MV-4-11 (cell line): ENCODE measurements around the gene C4orf33.

ENCODE experiments used
- DNase-seq: peaks from one replicate; lab custom pipeline; 2025; lab: John Stamatoyannopoulos, UW

C4orf33 gene

DNA sequence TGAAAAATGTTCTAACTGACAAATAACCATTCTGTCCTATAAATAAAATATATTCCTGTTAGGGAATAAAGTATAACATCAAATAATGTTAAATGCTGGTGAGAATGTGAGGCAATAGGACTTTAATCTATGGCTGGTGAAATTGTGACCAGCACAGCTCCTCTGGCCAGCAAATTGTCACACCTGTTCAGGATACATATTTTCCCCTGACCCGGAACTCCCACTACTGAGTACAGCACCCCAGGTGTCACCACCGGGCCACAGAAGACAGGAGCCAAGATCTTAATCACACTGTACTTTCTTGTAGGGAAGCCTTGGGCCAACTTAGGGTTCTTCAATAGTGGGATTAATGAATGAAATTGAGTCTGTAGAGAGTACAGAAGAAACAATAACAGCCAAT lies 33.2 kb downstream of the C4orf33 start:
- DNase-seq: no peak

- DNase-seq: no peak
Observed at GRCh38 chr4:129131343-129131742, 35.4 kb downstream of the C4orf33 start.

- DNase-seq: no peak
Observed at GRCh38 chr4:129136433-129136832, 40.5 kb downstream of the C4orf33 start.

GRCh38 chr4:129138810-129139496 lies 43.0 kb downstream of the C4orf33 start:
- DNase-seq: no peak

DNA sequence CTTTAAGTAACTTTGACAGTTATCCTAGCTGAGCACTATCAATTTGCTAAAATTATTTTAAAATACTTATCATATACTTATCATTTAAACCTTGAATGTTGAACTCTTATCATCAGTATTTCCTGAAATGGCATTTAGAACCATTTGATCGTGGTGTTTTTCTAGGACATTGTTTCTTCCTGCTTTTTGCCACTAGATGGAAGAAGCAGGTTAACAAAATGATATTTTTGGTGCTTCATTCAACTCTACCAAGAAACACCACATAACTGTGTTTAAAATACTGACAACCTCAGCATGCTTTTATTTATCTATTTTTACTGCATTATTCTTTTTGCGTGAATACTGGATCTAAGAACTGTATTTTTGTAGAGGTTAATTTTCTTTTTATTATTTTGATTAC lies 44.6 kb downstream of the C4orf33 start:
- no peak for DNase-seq

- DNase-seq: no peak
Observed at GRCh38 chr4:129143359-129143758, 47.4 kb downstream of the C4orf33 start.

DNA sequence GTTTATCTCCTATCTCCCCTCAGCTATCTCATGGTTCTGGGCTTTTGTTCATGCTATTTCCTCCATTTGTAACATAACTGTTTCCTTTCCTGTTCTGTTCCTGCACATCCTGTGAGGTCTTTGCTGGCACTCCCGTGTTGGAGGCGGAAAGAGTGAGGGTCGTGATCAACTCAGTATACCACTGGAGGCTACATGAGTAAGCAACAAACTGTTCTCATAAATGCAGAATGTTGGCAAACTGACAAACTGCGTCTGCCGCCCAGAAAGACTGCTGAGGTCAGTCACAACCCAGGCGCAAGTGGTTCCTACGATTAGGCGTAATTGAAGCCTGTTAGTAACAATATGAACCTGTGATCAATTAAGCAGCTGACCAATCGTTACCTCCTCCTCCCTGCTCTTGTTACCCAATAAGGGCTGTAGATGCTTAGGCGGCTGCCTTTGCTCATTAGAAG lies 48.8 kb downstream of the C4orf33 start:
- DNase-seq: no peak

DNA sequence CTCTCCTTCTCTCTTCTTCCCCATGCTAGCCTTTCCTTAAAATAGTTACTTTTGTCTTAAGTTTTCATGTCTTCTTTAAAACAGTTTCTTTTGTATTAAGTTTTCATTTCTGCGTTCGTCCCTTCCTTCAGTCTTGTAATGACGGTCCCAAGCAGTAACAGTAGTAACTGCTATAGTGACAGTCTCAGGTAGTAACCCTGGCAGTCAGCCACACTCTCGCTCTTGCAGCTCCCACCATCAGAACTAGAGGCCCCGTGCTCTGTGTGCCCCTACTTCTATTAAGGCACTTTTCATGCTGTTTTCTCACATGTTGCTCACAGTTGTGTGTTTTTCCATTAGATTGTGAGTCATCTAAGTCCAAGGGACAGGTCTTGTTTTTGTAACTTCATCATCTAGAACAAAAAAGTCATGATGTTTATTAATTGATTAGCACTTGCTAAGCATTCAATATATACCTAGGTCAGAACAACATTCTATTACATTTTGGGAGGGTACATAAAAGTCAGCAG lies 49.3 kb downstream of the C4orf33 start:
- no peak for DNase-seq

DNA sequence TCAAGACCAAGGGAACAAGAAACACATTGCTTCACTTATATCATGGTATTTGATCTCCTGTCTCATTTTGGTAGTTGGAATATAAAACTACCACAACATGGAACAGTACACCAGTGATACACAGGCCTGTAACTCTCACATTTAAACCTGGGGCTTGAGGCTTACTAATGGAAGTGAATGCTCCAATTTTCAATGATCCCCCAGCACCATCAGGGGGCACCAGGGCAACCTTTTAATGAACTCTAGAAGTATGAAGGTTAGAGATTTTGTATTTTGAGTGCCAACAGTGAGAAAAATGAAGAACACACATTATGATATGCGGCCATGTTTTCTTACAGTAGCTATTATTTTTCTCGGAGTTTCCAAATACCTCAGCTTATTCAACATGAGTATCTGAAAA lies 50.7 kb downstream of the C4orf33 start:
- DNase-seq: no peak

DNA sequence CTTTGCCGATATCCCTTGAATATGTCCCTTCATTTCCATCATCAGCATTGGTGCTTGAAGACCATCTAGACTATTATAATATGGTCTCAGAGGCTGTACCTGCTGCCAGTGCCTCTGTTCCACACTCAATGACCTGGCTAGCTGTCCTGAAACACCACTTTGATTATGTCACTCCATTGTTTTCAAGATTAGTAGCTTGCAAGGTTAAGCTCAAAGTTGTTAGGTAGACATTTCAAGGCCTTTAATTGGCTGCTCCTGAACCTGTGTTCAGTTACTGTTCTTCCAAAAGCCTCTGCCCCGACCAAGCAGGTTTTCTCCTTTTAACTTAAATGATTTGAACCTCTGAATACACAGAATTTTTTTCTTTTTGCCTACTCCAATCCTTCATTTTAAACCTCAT lies 52.9 kb downstream of the C4orf33 start:
- no peak for DNase-seq

DNA sequence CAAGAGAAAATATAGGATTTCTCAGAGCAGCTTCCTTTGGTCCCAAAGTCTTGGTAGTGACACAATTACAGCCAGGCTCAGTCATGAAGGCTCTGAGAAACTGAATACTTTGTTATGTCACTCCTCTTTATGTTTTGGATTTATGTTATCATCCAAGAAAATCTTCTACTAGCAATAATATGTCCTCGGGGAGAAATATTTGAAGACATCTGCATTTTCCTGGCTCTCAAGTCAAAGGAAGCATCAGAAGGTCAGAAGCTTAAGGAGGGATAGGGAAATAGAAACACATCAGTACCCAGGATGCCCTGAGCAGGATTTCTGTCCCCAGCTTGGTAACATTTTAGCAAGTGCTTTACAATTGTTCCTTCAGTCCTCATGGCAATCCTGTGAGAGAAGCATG lies 54.0 kb downstream of the C4orf33 start:
- DNase-seq: no peak

DNA sequence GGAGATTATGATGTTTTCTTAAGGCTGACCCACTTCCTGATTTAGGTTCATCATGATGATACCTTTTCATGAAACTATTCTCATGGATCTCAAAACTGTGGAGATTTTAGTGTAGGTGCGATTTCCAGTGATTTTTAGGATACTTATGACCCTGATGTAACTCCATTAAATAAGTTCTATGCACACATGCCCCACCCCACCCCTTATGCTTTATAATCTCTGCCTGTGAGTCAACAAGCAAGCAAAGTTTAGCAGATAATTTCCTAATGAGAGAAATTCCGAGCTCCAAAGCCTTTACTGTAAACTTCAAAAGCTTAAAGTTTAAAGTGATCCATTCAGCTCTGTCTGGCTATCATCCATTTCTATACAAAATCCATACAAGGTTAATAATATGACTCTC lies 56.4 kb downstream of the C4orf33 start:
- DNase-seq: no peak

GRCh38 chr4:129153700-129154099 lies 57.7 kb downstream of the C4orf33 start:
- no peak for DNase-seq

DNA sequence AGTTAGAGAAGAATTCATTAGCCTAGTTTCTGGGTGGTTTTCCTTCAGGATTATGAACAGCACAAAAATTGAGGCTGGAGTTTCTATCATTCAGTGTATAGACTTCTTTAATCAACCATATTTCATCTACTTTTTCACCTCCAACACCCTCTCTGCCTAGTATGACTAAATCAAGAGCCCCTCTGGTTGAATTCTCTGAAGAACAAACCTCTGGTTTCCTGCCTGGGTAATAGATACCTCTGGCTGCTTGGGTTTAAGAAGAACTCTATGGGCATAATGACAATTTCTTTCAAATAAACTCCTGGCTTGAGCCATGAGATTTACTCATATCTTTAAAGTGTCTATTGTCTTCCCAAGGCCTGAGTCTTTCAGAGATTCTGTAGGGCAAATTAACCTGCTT lies 66.5 kb downstream of the C4orf33 start:
- DNase-seq: no peak

DNA sequence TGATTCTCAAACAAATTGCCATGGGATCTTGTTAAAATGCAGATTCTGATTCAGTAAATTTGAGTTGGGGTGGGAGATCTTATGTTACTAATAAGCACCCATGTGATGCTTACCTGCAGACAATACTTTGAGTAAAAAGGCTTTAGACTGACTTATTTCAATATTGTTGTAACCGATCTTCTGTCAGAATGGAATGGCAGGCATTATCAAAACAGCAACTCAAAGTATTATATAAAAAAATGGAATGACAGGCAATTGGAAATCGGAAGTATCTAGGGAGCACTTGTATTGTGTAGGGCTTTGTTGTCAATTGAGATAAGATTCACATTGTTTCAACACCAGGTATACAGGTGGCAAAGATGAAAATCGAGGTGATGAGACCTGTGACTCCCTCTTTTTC lies 67.5 kb downstream of the C4orf33 start:
- no peak for DNase-seq

DNA sequence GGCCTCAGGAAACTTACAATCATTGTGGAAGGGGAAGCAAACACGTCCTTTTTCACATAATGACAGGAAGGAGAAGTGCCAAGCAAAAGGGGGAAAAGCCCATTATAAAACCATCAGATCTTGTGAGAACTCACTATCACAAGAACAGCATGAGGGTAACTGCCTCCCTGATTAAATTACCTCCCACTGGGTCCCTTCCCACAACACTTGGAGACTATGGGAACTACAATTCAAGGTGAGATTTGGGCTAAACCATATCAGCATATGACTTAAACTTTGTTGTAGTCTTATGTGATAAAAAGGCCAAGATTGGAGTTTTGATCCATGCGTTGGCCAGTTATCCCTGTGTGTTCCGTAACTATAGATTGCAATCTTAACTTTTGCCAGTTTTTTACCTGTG lies 68.3 kb downstream of the C4orf33 start:
- no peak for DNase-seq
